Measurements from ENCODE around the gene TMEM184C. TPM values are rescaled to one million over a fixed set of nuclear protein-coding genes. Genes with fewer than 3 reads are reported as not detected.

Gene TMEM184C
- total RNA-seq, 4 donors from 2014 or later: 17.5 to 24.7 (median 21.3) TPM

- Histone ChIP-seq H3K27me3 (no peaks in the 10 kb centered on the region), H3K4me3 (no peak overlapping the region), H3K36me3 (no peaks in the 10 kb centered on the region), H3K9me3 (no peaks in the 10 kb centered on the region), H3K4me1 (peaks cover 0 to 8% (median 0%) of the 10 kb centered on the region in 3 donors), H3K27ac (peak overlapping the region in 1 of 4 donors; percentile 35)
- no peak for ATAC-seq
- TF ChIP-seq POLR2AphosphoS5 (IDR thresholded peaks at IDR 0.05) (peak; percentile 81), POLR2A (IDR thresholded peaks at IDR 0.05) (no peak)
- WGBS, 2 donors (ENCODE audit: low coverage in 1 of 2): 33 to 50% methylated on average over 1 of the region's 1 CpG
Observed at GRCh38 chr4:147596981-147597380, 20.2 kb upstream of the TMEM184C start.

DNA sequence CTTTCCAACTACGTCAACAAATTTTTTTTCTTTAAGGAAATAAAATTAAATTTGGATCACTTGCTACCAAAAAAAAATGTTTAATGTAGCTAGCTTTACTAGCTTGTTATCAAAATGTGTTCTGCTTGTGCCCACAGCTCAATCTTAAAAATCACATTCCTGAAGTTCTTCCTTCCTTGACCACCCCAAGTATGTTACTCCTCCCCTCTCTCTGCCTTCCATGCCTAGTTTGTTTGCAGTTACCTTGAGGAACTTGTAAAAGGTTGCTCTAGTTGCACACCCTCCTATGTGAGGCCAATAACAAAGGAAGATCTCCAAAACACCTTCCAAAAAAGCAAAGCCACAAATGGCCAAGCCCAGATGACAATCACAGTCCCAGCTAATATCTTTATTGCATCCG lies 19.6 kb upstream of the TMEM184C start:
- no peaks in the 10 kb centered on the region for H3K27me3 ChIP-seq
- peaks cover 0 to 8% (median 0%) of the 10 kb centered on the region in 3 donors for H3K4me1 ChIP-seq
- peak overlapping the region in 1 of 4 donors; percentile 35 for H3K27ac ChIP-seq
- no peak overlapping the region for H3K4me3 ChIP-seq
- no peaks in the 10 kb centered on the region for H3K36me3 ChIP-seq
- TF ChIP-seq EP300 (IDR thresholded peaks at IDR 0.05): no peak
- no peak for TF ChIP-seq CTCF (IDR thresholded peaks at IDR 0.05)
- no peak for TF ChIP-seq POLR2A (IDR thresholded peaks at IDR 0.05)
- no peak for TF ChIP-seq POLR2AphosphoS5 (IDR thresholded peaks at IDR 0.05)
- ATAC-seq: no peak
- H3K9me3 ChIP-seq: no peaks in the 10 kb centered on the region
- 71 to 75% methylated on average over 2 of the region's 2 CpGs for WGBS, 2 donors (ENCODE audit: low coverage in 1 of 2)

DNA sequence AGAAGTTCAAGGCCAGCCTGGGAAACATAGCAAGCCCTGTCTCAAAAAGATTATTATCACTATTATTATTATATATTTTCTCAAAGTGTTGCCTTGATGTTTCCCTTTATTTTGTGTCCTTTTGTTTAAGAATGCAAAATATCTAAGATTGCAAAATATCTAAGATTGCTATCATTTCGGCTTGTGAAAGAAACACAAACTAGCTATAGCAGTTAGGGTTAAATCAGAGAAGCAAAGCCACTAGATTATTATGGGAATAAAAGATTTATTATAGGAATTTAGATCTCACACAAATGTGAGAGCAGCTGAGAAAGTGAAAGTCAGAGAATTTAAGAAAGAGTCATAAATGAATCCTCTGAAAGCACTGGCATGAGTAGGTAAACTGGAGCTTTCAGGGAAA lies 18.0 kb upstream of the TMEM184C start:
- Histone ChIP-seq H3K4me1 (peaks cover 0 to 8% (median 0%) of the 10 kb centered on the region in 3 donors), H3K27me3 (no peaks in the 10 kb centered on the region), H3K27ac (no peak overlapping the region), H3K9me3 (no peaks in the 10 kb centered on the region), H3K36me3 (no peaks in the 10 kb centered on the region), H3K4me3 (no peak overlapping the region)
- no peak for ATAC-seq
- WGBS, 2 donors (ENCODE audit: low coverage in 1 of 2): 93 to 94% methylated on average over 1 of the region's 1 CpG
- no peak for TF ChIP-seq EP300 (IDR thresholded peaks at IDR 0.05)
- TF ChIP-seq POLR2AphosphoS5 (IDR thresholded peaks at IDR 0.05): no peak
- no peak for TF ChIP-seq CTCF (IDR thresholded peaks at IDR 0.05)
- TF ChIP-seq POLR2A (IDR thresholded peaks at IDR 0.05): no peak

- 72 to 90% methylated on average over 3 of the region's 3 CpGs for WGBS, 2 donors (ENCODE audit: low coverage in 1 of 2)
- Histone ChIP-seq H3K27ac (no peak overlapping the region), H3K9me3 (no peaks in the 10 kb centered on the region)
Observed at GRCh38 chr4:147599769-147600168, 17.4 kb upstream of the TMEM184C start.

GRCh38 chr4:147605499-147605898 lies 11.7 kb upstream of the TMEM184C start:
- Histone ChIP-seq H3K9me3 (no peaks in the 10 kb centered on the region), H3K27ac (no peak overlapping the region), H3K36me3 (no peaks in the 10 kb centered on the region), H3K4me3 (no peak overlapping the region), H3K4me1 (no peaks in the 10 kb centered on the region), H3K27me3 (no peaks in the 10 kb centered on the region)
- no peak for TF ChIP-seq EP300 (IDR thresholded peaks at IDR 0.05)
- no peak for TF ChIP-seq POLR2A (IDR thresholded peaks at IDR 0.05)
- TF ChIP-seq POLR2AphosphoS5 (IDR thresholded peaks at IDR 0.05): no peak
- TF ChIP-seq CTCF (IDR thresholded peaks at IDR 0.05): no peak
- no peak for ATAC-seq

More at GRCh38 chr4:147599769-147600168, 17.4 kb upstream of the TMEM184C start:
- Histone ChIP-seq H3K36me3 (no peaks in the 10 kb centered on the region), H3K4me1 (peaks cover 0 to 8% (median 0%) of the 10 kb centered on the region in 3 donors), H3K27me3 (no peaks in the 10 kb centered on the region), H3K4me3 (no peak overlapping the region)
- TF ChIP-seq POLR2AphosphoS5 (IDR thresholded peaks at IDR 0.05) (no peak), EP300 (IDR thresholded peaks at IDR 0.05) (no peak), POLR2A (IDR thresholded peaks at IDR 0.05) (no peak), CTCF (IDR thresholded peaks at IDR 0.05) (no peak)
- no peak for ATAC-seq
